GM21576 (cell line): ENCODE results near the gene OR52A1.

Experiments used
- ATAC-seq: cut with Tn5 transposase; IDR thresholded peaks from one replicate; pipeline ENCODE4 v1.9.1; 2021; ENCODE audit warnings: mild to moderate bottlenecking, moderate library complexity; ENCODE audit not compliant: unreplicated experiment

The OR52A1 gene

DNA sequence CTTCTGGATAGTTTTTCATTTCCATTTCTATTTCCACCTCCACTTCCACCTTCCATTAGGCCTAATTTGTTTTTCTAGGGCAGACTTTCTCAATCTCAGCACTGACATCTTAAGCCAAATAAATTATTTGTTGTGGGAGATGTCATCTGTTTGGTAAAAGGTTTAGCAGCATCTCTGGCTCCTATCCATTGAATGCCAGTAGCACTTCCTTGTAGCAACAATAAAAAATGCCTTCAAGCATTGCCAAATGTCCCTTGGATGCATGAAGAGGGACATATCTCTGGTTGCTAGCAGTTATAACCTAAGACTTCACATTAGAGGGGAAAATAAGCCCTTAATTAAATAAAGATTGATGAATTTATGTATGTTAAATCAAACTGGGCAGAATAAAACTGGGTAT lies 18.3 kb downstream of the OR52A1 start:
- no peak for ATAC-seq

- no peak for ATAC-seq
Measured at GRCh38 chr11:5131584-5132335, 22.8 kb downstream of the OR52A1 start.

DNA sequence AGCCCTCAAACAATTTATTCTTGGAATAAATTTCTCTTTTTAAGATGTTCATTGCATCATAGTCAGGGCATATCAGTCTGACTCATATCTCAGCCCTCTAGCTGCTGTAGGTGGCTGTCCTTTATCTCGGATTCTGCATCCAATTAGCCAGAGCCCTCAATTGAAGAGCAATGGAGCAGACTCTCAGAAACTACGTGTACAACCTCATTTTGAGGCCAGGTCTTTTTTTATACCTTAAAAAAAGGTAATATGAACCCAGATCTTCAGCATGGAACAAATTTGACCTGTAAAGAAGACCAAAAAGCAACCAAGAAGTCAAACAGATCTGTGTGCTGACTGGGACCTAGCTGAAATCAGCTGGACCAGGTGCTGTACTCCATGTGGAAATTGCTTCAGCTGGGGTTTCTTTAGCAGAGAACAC lies 25.1 kb downstream of the OR52A1 start:
- ATAC-seq = no peak

GRCh38 chr11:5124891-5125620 lies 29.5 kb downstream of the OR52A1 start:
- ATAC-seq = no peak

DNA sequence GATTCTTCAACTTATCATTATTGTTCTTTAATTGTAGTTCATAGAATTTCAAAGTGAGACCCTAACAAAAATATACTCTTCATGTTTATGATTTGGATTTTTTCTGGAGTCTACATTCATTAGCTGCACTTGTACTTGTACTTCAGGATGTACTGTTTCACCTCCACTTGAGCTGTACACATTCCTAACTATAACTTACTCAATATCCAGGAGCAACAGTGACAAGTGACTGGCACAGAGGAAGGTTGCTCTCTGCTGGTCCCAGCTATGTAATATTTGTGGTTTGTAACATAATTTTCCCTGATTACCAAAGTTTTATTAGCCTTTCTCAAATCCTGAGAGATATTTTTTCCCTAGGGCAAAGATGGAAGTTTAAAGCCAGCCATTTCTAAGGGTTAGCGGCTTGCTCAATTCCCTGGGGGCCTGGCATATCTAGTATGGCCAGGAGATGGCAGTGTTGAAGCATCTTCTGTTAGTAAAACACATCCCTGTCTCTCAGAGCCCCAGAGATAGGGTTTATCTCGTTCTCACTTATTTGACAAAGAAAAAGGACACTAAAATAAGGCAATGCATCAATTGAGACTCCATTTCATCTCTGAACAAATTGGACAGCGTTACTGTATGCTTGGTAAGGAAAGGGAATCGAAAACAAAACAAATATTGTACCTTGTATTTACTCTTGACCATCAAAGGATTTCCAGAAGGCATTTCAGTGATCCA lies 30.6 kb downstream of the OR52A1 start:
- peak; percentile 93 for ATAC-seq

DNA sequence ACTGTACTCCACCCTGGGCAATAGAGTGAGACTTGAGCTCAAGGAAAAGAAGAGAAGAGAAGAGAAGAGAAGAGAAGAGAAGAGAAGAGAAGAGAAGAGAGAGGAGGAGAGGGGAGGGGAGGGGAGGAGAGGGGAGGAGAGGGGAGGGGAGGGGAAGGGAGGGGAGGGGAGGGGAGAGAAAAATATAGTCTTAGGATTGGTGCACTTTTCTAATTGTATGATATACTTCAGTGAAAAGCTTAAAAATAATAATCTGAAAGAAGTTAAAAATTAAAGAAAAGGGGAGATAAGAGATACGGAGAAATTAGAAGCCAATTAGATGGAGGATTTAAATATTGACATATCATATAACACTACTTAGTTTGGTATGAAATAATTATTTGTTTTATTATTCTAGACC lies 35.7 kb downstream of the OR52A1 start:
- ATAC-seq = no peak

DNA sequence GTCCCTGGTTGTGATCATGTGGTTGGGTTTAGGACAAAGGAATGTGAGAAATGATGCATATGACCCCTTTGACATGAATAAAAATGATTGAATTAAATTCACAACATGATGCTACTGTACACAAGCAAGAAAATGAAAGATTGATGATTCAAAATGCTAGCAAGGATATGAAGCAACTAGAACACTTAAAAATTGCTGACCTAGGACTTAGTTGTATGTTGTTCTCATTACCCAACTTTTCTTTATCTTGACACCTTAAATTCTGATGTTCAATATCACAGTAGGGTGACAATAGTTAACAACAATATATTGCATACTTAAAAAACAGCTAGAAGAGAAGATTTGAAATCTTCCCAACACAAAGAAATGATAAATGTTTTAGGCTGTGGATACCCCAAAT lies 37.0 kb downstream of the OR52A1 start:
- no peak for ATAC-seq

DNA sequence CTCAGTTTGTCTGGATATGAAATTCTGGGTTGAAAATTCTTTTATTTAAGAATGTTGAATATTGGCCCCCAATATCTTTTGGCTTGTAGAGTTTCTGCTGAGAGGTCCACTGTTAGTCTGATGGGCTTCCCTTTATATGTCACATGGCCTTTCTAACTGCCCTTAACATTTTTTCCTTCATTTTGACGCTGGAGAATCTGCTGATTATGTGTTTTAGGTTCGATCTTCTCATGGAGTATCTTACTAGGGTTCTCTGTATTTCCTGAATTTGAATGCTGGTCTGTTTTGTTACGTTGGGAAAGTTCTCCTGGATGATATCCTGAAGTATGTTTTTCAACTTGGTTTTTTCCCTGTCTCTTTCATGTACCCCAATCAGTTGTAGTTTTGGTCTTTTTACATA lies 39.2 kb downstream of the OR52A1 start:
- ATAC-seq = no peak

- ATAC-seq = no peak
Measured at GRCh38 chr11:5107285-5107684, 47.3 kb downstream of the OR52A1 start.

GRCh38 chr11:5103066-5103465 lies 51.5 kb downstream of the OR52A1 start:
- no peak for ATAC-seq

DNA sequence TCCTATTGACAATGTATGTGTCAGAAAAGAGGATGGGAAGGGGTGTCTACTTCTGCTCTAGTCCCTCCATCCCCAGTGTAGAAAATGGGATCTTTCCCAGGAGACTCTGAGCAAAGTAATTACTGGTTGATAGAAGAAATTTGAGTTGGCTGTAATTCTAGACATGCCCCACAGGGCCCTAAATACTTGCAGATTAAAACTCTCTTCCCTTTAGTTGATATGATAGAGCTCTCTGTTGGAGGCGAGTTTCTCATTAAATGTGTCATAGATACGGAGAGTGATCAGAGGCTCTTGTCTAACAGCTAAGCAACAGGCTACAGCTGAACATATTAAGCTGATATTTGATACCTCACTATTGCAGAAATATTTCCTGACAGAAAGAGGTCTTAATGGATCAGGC lies 52.3 kb downstream of the OR52A1 start:
- ATAC-seq = no peak

GRCh38 chr11:5096011-5096410 lies 58.5 kb downstream of the OR52A1 start:
- no peak for ATAC-seq
